ENCODE measurements around the gene RBP2.

Gene RBP2

DNA sequence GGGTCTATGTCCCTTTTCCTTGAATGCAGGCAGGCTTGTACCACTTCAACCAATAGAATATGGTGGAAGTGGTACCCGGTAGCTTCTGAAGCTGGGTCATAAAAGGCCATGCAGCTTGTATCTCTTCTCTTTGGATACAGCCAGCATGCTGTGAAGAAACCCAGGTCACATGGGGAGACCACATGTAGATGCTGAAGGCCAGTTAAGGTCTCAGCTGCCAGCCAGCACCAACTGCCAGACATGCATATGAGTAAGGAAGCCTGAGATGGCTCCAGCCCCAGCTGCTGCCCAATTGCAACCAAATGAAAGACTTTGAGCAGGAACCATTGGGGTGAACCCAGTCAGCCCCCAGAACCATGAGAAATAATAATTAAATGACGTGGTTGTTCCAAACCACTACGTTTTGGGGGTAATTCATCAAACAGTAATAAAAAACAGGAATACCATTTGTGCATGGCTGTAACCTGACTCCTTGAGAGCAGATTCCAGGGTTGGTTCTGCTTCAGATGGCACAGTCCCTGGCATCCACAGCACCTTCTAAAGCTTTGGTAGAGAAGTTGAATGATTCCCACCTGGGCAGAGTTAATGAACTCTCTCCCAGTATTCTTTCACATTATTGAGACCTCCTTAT is 3.8 kb downstream of the RBP2 start:
- H3K4me1 ChIP-seq: peaks cover 0 to 14% (median 0%) of the 10 kb centered on the region in 10 experiments; a peak in 8 of 20 replicates
- TF ChIP-seq Cebpa-rat (IDR thresholded peaks at IDR 0.05): no peak
- no peak overlapping the region for H3K4me2 ChIP-seq
- H3K27ac ChIP-seq: no peak overlapping the region
- H3K9me3 ChIP-seq (replicated peaks in 1 of 11): no peaks in the 10 kb centered on the region
- no peaks in the 10 kb centered on the region for H3K36me3 ChIP-seq
- no peaks in the 10 kb centered on the region for H3K27me3 ChIP-seq
- no peak overlapping the region for H3K9ac ChIP-seq
- no peaks in the 10 kb centered on the region for H4K20me1 ChIP-seq
- H3K4me3 ChIP-seq: no peak overlapping the region

DNA sequence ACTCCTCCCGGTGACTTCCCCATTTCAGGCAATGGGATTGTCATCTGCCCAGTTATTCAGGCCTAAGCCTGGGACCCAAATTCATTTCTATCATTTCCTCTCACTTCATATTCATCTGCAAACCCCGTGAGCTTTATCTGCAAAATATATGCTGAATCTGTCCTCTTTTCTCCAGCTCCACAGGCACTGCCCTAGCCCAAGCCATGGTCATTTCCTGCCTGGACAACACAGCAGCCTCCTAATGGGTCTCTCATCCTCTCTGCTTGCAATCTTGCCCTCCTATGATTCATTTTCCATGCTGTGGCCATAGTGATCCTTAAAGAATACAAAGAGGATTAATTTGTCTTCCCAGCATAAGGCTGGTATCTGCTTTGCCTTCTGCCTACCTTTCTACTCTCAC is 6.1 kb downstream of the RBP2 start:
- no peak for TF ChIP-seq Cebpa-rat (IDR thresholded peaks at IDR 0.05)
- Histone ChIP-seq H4K20me1 (no peaks in the 10 kb centered on the region), H3K27me3 (no peaks in the 10 kb centered on the region), H3K36me3 (no peaks in the 10 kb centered on the region), H3K4me1 (peaks cover 0 to 14% (median 0%) of the 10 kb centered on the region in 10 experiments; a peak in 4 of 20 replicates), H3K4me2 (no peak overlapping the region), H3K4me3 (no peak overlapping the region), H3K9me3 (replicated peaks in 1 of 11) (no peaks in the 10 kb centered on the region), H3K9ac (no peak overlapping the region), H3K27ac (no peak overlapping the region)

GRCh38 chr3:139468399-139468798 is 7.9 kb downstream of the RBP2 start:
- TF ChIP-seq Cebpa-rat (IDR thresholded peaks at IDR 0.05): no peak
- peak overlapping the region in 2 of 11 experiments; percentile 2; a peak in 2 of 22 replicates for H3K4me2 ChIP-seq
- H3K4me1 ChIP-seq: peaks cover 0 to 14% (median 0%) of the 10 kb centered on the region in 10 experiments; a peak in 4 of 20 replicates
- H3K4me3 ChIP-seq: no peak overlapping the region
- H3K27me3 ChIP-seq: no peaks in the 10 kb centered on the region
- H4K20me1 ChIP-seq: no peaks in the 10 kb centered on the region
- H3K27ac ChIP-seq: no peak overlapping the region
- H3K9ac ChIP-seq: 0 out of 22 replicates have a peak overlapping the region, but pooled peaks of 1 of the 11 experiments have one; percentile 11
- H3K36me3 ChIP-seq: no peaks in the 10 kb centered on the region
- H3K9me3 ChIP-seq (replicated peaks in 1 of 11): no peaks in the 10 kb centered on the region

DNA sequence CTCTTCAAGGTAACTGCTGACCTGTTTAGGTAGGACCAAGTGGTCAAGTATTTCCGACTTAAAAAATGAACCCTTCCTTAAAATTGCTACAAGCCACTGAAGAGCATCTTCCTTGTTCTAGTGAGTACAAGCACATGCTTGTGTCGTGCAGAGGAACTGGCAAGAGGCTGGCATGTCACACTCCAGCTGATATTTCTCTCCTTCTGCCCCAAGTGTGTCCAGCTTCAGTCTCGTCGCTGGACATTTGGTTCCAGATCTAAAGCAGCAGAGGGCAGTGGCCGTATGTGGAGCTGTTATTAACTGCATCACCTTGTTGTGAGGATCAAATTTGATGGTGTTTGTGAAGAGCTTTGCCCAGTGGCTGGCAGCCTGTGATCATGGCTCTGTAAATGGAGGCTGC is 10.0 kb downstream of the RBP2 start:
- Histone ChIP-seq H3K4me1 (peaks cover 0 to 14% (median 0%) of the 10 kb centered on the region in 10 experiments; a peak in 4 of 20 replicates), H3K9ac (no peak overlapping the region)
- TF ChIP-seq Cebpa-rat (IDR thresholded peaks at IDR 0.05): no peak

DNA sequence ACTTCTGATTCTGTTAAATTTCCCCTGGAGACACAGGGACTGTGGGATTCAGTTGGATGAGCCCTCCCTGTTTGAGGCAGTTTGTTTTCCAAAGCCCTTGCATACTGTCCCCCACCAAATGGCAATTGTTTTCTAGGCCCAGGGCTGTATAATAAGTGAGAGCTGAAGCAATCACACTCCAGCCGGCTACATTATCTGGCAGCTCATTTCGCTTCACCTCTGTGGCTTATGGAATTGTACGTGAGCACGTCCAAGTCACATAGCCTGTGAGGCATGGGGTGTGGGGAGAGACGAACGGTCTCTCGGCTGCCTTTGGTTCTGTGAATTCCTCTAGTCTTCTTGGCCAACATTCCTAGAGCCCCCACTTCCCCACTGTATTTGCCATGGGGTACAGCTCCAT is 10.7 kb downstream of the RBP2 start:
- Histone ChIP-seq H3K36me3 (no peaks in the 10 kb centered on the region), H3K4me3 (no peak overlapping the region), H3K9ac (no peak overlapping the region), H3K27ac (no peak overlapping the region), H3K4me2 (no peak overlapping the region), H3K27me3 (no peaks in the 10 kb centered on the region), H4K20me1 (no peaks in the 10 kb centered on the region), H3K9me3 (replicated peaks in 1 of 11) (no peaks in the 10 kb centered on the region), H3K4me1 (peaks cover 0 to 14% (median 0%) of the 10 kb centered on the region in 10 experiments; a peak in 4 of 20 replicates)
- TF ChIP-seq Cebpa-rat (IDR thresholded peaks at IDR 0.05): no peak

More for the DNA sequence above, 10.0 kb downstream of the RBP2 start:
- Histone ChIP-seq H4K20me1 (no peaks in the 10 kb centered on the region), H3K9me3 (replicated peaks in 1 of 11) (no peaks in the 10 kb centered on the region), H3K27ac (no peak overlapping the region), H3K4me3 (no peak overlapping the region), H3K4me2 (no peak overlapping the region), H3K27me3 (no peaks in the 10 kb centered on the region), H3K36me3 (no peaks in the 10 kb centered on the region)

- Histone ChIP-seq H3K4me1 (peaks cover 0 to 9% (median 7%) of the 10 kb centered on the region in 10 experiments; a peak in 15 of 20 replicates), H3K9me3 (replicated peaks in 1 of 11) (no peaks in the 10 kb centered on the region), H3K27ac (no peak overlapping the region), H3K27me3 (no peaks in the 10 kb centered on the region), H3K36me3 (no peaks in the 10 kb centered on the region), H3K4me2 (no peak overlapping the region), H3K9ac (no peak overlapping the region), H4K20me1 (no peaks in the 10 kb centered on the region), H3K4me3 (no peak overlapping the region)
- no peak for TF ChIP-seq Cebpa-rat (IDR thresholded peaks at IDR 0.05)
Measured at GRCh38 chr3:139463466-139463865, 12.8 kb downstream of the RBP2 start.

GRCh38 chr3:139460529-139460928 is 15.8 kb downstream of the RBP2 start:
- Histone ChIP-seq H3K9ac (no peak overlapping the region), H3K9me3 (replicated peaks in 1 of 11) (no peaks in the 10 kb centered on the region), H3K27ac (no peak overlapping the region), H3K4me3 (no peak overlapping the region), H3K27me3 (no peaks in the 10 kb centered on the region), H3K4me2 (no peak overlapping the region), H3K4me1 (peaks cover 0 to 9% (median 7%) of the 10 kb centered on the region in 10 experiments; a peak in 14 of 20 replicates), H4K20me1 (no peaks in the 10 kb centered on the region), H3K36me3 (no peaks in the 10 kb centered on the region)
- TF ChIP-seq Cebpa-rat (IDR thresholded peaks at IDR 0.05): no peak

DNA sequence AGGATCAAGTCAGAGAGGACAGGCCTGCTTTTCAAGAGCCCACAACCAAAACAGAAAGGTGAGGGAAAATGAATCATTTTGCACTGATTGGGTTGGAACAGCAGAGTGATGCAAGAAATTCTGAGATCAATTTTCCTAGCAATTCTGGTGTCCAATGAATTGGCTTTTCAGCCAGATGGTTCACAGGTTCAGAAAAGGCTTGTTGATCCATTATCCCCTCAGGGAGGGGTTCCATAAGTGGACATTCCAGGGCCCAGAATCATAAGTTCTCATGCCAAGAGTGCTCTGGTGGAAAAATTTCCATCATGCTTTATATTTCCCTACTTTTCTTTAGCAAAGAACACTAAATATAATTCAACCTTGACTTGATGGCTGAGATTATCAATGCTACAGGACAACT is 16.2 kb downstream of the RBP2 start:
- Histone ChIP-seq H3K9ac (no peak overlapping the region), H3K9me3 (replicated peaks in 1 of 11) (no peaks in the 10 kb centered on the region), H3K4me1 (peaks cover 0 to 9% (median 7%) of the 10 kb centered on the region in 10 experiments; a peak in 14 of 20 replicates), H3K36me3 (no peaks in the 10 kb centered on the region), H3K27ac (no peak overlapping the region), H4K20me1 (no peaks in the 10 kb centered on the region), H3K4me2 (peak overlapping the region in 8 of 11 experiments; percentile 3 to 56 (median 36); a peak in 8 of 22 replicates), H3K27me3 (no peaks in the 10 kb centered on the region), H3K4me3 (no peak overlapping the region)
- TF ChIP-seq Cebpa-rat (IDR thresholded peaks at IDR 0.05): no peak

- Histone ChIP-seq H3K36me3 (no peaks in the 10 kb centered on the region), H3K4me3 (no peak overlapping the region), H3K9ac (no peak overlapping the region), H3K9me3 (replicated peaks in 1 of 11) (no peaks in the 10 kb centered on the region), H3K27me3 (no peaks in the 10 kb centered on the region), H3K27ac (no peak overlapping the region), H3K4me1 (peaks cover 0 to 9% (median 7%) of the 10 kb centered on the region in 10 experiments; a peak in 14 of 20 replicates), H3K4me2 (no peak overlapping the region), H4K20me1 (no peaks in the 10 kb centered on the region)
- peak in 2 of 11 experiments; percentile 18 to 49; a peak in 1 of 22 replicates for TF ChIP-seq Cebpa-rat (IDR thresholded peaks at IDR 0.05)
Measured at GRCh38 chr3:139458348-139458747, 18.0 kb downstream of the RBP2 start.

DNA sequence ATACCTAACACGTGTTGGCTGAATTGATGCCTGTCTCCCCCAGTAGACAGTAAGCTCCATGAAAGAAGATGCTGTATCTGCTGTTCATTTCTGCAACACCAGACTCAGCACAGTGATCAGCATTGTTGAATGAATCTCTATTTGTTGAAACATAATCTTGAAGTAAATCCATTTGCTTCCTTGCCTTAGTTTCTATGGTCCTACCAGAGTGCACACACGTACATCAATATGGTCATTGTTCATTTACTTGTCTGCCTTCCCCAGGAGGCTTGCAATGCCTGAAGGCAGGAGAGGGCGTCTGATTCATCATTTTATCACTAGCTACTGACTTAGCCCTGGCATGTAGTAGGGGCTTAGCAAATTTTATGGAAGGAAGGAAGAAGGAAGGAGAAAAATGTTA is 19.2 kb downstream of the RBP2 start:
- TF ChIP-seq Cebpa-rat (IDR thresholded peaks at IDR 0.05): no peak

More for the DNA sequence above, 19.2 kb downstream of the RBP2 start:
- Histone ChIP-seq H3K4me1 (peaks cover 0 to 9% (median 7%) of the 10 kb centered on the region in 10 experiments; a peak in 14 of 20 replicates), H3K4me3 (no peak overlapping the region), H3K4me2 (no peak overlapping the region), H3K9ac (no peak overlapping the region), H3K36me3 (no peaks in the 10 kb centered on the region), H3K27me3 (no peaks in the 10 kb centered on the region), H3K9me3 (replicated peaks in 1 of 11) (no peaks in the 10 kb centered on the region), H4K20me1 (no peaks in the 10 kb centered on the region), H3K27ac (no peak overlapping the region)
